ENCODE data around the gene CELSR1. TPM values are rescaled to one million over a fixed set of nuclear protein-coding genes. Genes with fewer than 3 reads are reported as not detected.

Gene CELSR1
- total RNA-seq, 1 experiment from 2014 or later: 22.6 TPM

DNA sequence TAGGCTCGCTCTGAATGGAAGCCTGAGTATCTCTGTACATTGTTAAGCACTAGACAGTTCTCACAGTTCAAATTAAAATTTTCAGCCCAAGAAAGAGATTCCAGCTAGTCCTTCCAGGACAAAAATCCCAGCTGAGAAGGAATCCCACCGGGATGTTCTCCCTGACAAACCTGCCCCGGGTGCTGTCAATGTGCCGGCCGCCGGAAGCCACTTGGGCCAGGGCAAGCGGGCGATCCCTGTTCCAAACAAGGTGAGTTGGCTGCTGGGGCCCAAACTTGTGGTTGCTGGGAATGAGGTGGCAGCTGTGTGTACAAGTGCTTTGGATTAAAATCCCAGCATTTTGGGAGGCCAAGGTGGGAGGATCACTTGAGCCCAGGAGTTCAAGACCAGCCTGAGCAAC is 225.4 kb downstream of the CELSR1 start:
- Histone ChIP-seq H2BK120ac (ENCODE audit: low read depth, low read length, poor library complexity, severe bottlenecking) (no peak overlapping the region), H4K20me1 (ENCODE audit: control insufficient read depth, insufficient read depth, insufficient read length) (no peaks in the 10 kb centered on the region), H2BK5ac (ENCODE audit: insufficient read length, low read length) (no peak overlapping the region), H2AK5ac (ENCODE audit: insufficient read length, low read length) (no peak overlapping the region), H3K4me1 (ENCODE audit: insufficient read depth, low read length) (no peaks in the 10 kb centered on the region), H3K4ac (ENCODE audit: low read depth, low read length) (no peak overlapping the region), H3K9ac (ENCODE audit: extremely low read depth, insufficient read length, low read length) (no peak overlapping the region), H3K27ac (ENCODE audit: insufficient read length, low read depth, low read length) (no peak overlapping the region), H3K18ac (ENCODE audit: insufficient read length, low read depth, low read length) (no peak overlapping the region), H4K91ac (ENCODE audit: insufficient read length, low read depth, low read length) (no peak overlapping the region), H2BK15ac (ENCODE audit: low read depth, low read length) (no peak overlapping the region), H4K5ac (ENCODE audit: insufficient read length, low read depth, low read length) (no peak overlapping the region), H3K23ac (ENCODE audit: insufficient read length, low read depth, low read length) (no peak overlapping the region), H2BK20ac (ENCODE audit: low read depth, low read length, poor library complexity, severe bottlenecking) (no peak overlapping the region), H3T11ph (ENCODE audit: low read length) (no peak overlapping the region), H3K56ac (ENCODE audit: insufficient read length, low read depth, low read length) (no peak overlapping the region), H3K79me1 (ENCODE audit: insufficient read depth, low read depth, low read length, poor library complexity, severe bottlenecking) (no peaks in the 10 kb centered on the region), H4K8ac (replicated peaks; ENCODE audit: insufficient read length, low read depth, low read length) (no peak overlapping the region), H3K23me2 (ENCODE audit: insufficient read length, low read depth, low read length, poor library complexity, severe bottlenecking) (no peaks in the 10 kb centered on the region), H2BK12ac (ENCODE audit: insufficient read length, low read depth, low read length) (no peak overlapping the region), H3K14ac (ENCODE audit: insufficient read depth, low read length) (no peak overlapping the region), H2AFZ (ENCODE audit: low read length) (no peak overlapping the region), H3K4me2 (ENCODE audit: insufficient read depth, insufficient read length, low read length) (no peak overlapping the region), H3K79me2 (ENCODE audit: insufficient read depth, low read length) (no peaks in the 10 kb centered on the region), H3K27me3 (ENCODE audit: insufficient read depth, low read length) (no peaks in the 10 kb centered on the region), H3K9me3 (ENCODE audit: control insufficient read depth, low read depth, low read length) (no peaks in the 10 kb centered on the region)
- Mint-ChIP-seq H3K27me3 (ENCODE audit: low read depth) (no peaks in the 10 kb centered on the region), H3K4me3 (no peak overlapping the region), H3K27ac (no peak overlapping the region), H3K36me3 (ENCODE audit: insufficient read depth in 1 of 3, low read depth in 3 of 3) (peaks cover 22 to 56% (median 44%) of the 10 kb centered on the region in 3 experiments), H3K4me1 (no peaks in the 10 kb centered on the region), H3K9me3 (no peaks in the 10 kb centered on the region)
- no CpG with 5 or more reads among the region's 8 CpGs for WGBS (ENCODE audit: extremely low coverage, insufficient read length, low lambda C conversion rate)
- no peak for DNase-seq
- TF ChIP-seq, protein P1, sequence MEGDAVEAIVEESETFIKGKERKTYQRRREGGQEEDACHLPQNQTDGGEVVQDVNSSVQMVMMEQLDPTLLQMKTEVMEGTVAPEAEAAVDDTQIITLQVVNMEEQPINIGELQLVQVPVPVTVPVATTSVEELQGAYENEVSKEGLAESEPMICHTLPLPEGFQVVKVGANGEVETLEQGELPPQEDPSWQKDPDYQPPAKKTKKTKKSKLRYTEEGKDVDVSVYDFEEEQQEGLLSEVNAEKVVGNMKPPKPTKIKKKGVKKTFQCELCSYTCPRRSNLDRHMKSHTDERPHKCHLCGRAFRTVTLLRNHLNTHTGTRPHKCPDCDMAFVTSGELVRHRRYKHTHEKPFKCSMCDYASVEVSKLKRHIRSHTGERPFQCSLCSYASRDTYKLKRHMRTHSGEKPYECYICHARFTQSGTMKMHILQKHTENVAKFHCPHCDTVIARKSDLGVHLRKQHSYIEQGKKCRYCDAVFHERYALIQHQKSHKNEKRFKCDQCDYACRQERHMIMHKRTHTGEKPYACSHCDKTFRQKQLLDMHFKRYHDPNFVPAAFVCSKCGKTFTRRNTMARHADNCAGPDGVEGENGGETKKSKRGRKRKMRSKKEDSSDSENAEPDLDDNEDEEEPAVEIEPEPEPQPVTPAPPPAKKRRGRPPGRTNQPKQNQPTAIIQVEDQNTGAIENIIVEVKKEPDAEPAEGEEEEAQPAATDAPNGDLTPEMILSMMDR (conservative IDR thresholded peaks at IDR 0.05): no peak

Other genes with a start within 250 kb of the CELSR1 start
- gene GTSE1, start 240.8 kb downstream of the CELSR1 start, total RNA-seq (2021): 40.6 and 42.6 TPM in 2 replicates
- 82.5 and 86.3 TPM in 2 replicates for gene TRMU, start 201.9 kb downstream of the CELSR1 start, total RNA-seq (2021)
- 19.8 and 20.4 TPM in 2 replicates for gene GRAMD4, start 82.8 kb upstream of the CELSR1 start, total RNA-seq (2021)
- gene CERK, start 200.6 kb upstream of the CELSR1 start, total RNA-seq (2021): 46.3 and 47.1 TPM in 2 replicates
- gene TBC1D22A, start 225.0 kb upstream of the CELSR1 start, total RNA-seq (2021): 19.3 and 20.8 TPM in 2 replicates

Data from H9 (cell line).